T47D (cell line): ENCODE data around the gene RCVRN.

Source experiments
- DNase-seq, 2 experiments: peaks; one replicate each; pipeline versions ENCODE4 v3.0.0 to v3.0.0-alpha.2; 2011 to 2012; ENCODE audit warnings: low read depth in 1 of 2, low spot score in 1 of 2
- JUND ChIP-seq: IDR thresholded peaks from 2 replicates; pipeline ENCODE4 v1.6.1; 2012; ENCODE audit warnings: low read depth
- in situ Hi-C: cut with HindIII; loops from 2 replicates; pipeline ENCODE4 v1.10.0; 2016; ENCODE audit warnings: low sequenced_read_pairs, low pct_unique_long_range_greater_than_20kb

RCVRN gene

DNA sequence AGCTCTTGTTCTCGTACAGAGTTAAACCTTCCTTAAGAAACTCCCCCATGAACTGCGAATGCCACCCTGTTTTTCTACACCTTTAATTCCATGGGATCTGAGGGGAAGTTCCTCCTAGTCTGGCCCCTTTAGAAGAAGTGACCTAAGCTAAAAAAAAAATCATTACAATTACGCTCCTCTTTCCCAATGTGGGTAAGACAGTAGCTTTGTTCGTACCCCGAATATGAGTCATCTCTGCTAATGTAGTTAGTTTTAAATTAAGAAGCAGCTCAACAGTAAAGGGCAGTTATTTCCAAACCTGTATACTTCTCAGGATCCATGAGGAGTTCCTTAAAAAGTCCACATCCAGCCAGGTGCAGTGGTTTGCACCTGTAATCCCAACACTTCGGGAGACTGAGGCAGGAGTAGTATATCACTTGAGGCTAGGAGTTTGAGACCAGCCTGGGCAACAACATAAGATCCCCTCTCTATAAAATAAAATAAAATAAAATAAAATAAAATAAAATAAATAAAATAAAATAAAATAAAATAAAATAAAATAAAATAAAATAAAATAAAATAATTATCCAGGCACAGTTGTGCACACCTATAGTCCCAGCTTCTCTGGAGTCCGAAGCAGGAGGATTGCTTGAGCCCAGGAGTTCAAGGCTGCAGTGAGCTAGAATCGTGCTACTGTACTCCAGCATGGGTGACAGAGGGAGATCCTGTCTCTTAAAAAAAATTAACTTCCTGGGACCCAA is 26.1 kb downstream of the RCVRN start:
- TF ChIP-seq JUND = no peak
- no peak for DNase-seq
- in situ Hi-C loops = no loop called here

DNA sequence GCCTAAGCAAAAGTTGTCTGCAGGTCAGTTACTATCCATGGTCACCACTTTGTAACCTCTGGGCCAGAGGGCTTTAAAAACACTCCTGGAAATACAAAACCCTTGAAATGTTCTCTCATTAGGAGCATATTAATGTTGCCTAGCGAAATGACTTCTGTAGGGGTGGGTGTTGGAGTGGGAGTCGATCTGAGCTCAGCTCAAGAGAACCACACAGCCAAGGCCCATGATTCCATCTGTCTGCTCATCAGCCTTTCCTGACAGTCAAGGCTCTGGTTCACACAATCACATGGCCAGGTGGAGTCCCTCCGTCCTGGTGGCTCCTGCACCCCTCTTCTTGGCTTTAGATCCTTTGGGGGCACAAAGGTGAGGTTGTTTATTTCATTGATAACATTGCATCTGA is 26.7 kb downstream of the RCVRN start:
- in situ Hi-C loops = no loop called here
- TF ChIP-seq JUND = no peak

DNA sequence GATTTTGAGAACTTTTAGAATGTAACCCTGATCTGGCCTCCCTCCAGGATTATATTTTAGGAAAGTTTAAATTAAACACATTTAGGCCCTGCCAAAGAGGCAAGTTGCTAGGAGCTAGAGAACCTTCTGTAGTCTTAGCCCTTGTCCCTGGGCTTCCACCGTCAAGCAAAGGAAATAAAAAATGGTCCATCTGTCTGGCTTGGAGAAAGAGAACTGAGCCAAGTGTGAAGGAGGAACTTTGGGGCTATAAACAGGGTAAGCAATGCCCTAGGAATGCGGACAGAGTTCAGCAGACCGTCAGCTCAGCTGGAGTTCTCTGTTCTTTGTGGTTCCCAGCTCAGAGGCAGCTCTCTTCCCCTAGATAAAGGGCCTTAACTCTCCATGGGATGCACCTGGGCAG is 29.6 kb downstream of the RCVRN start:
- in situ Hi-C loops = no loop called here
- no peak for DNase-seq

More for the DNA sequence above, 26.7 kb downstream of the RCVRN start:
- no peak for DNase-seq

DNA sequence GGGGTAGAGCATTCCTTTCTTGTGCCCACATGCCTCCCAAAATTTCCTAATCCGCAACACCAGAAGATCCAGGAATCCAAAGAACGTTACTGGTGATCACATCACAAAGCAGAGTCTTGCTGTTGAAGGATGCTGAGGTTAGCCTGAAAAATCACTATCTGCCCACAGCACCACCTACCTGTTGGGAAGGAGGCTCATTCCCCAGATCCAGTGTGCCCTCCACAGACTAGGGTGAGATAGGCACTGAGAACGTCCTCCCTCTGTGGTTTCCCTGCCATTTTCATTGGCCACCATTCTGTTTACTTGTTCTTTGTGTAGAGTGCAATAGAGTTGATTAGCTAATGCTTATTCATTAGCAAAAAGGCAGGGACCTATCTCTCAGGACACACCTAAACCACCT is 30.3 kb downstream of the RCVRN start:
- in situ Hi-C loops = no loop called here
- no peak for DNase-seq
- TF ChIP-seq JUND = no peak

More for the DNA sequence above, 29.6 kb downstream of the RCVRN start:
- TF ChIP-seq JUND = no peak

DNA sequence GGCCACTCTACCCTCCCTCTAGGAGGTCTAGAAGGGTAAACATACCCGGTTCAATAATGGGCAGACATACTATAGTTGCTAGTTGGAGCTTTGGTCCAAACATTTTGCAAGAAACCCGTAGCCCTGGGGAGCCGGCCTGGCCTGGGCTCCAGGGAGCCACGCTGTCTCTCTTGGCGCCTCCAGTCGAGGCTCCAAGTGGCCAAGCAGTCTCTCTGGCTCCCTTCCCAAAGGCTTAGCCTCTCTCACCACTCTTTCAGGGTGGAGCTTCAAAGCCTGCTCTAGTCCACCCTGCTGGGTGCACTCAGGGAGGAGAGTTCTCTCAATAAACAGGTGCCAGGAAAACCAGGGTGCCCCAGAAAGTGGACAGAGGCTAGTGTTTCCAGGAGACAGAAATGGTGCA is 32.2 kb downstream of the RCVRN start:
- no peak for DNase-seq
- TF ChIP-seq JUND = no peak
- in situ Hi-C loops = no loop called here

DNA sequence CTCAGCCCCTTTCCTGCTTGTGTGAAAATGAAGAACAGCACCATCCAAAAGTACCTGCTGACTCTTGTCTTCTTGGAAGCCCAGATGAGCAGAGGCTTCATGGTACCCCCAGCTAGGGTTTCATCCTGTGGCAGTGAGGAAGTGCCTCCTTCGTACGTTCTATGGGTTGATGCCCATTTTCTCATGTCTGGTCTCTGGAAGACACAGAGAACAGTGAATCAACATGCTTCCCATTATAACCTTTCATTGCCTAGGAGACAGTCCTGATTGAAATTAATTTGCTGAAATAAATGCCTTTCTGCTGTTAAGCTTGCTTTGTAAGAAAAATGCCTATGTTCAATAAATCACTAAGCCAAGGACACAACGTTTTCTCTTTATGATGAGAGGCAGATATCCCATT is 36.5 kb downstream of the RCVRN start:
- in situ Hi-C loops = no loop called here
- TF ChIP-seq JUND = no peak
- DNase-seq = no peak

DNA sequence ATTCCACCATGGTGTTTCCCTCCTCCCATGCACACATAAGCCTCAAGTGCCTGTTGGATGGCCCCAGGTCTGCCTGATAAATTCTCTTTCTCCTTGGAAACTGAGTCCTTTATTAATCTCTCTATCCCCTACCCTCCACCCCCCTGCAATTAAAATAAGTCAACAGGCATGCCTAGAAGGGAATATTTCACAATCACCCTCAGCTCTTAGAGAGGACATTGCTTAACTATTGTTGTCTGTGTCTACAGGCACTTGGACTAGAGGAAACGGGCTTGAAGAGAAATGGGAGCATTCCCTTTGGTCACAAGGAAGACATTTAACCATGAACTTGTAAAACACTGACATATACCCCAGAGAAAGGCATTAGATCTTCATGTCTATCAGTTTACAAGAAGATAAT is 39.5 kb downstream of the RCVRN start:
- in situ Hi-C loops = no loop called here
- TF ChIP-seq JUND = no peak
- no peak for DNase-seq

DNA sequence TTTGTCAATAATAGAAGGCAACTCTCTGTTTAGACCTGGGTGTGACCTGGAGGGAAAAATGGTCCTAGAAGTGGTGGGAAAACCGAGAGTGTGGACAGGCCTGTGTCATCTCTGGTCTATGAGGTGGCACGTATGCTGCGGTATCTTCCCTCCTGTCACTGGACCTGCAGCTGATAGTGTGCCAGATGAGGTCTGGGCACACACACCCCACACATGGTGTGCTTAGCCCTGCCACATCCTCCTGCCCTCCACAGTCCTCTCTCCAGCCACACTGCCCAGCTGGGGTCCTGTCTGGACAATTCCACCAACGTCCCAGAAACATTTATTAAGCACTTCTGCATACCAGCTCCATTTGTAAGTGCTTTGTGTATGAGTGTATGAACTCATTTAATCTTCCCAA is 42.1 kb downstream of the RCVRN start:
- no peak for DNase-seq
- in situ Hi-C loops = no loop called here
- TF ChIP-seq JUND = no peak

DNA sequence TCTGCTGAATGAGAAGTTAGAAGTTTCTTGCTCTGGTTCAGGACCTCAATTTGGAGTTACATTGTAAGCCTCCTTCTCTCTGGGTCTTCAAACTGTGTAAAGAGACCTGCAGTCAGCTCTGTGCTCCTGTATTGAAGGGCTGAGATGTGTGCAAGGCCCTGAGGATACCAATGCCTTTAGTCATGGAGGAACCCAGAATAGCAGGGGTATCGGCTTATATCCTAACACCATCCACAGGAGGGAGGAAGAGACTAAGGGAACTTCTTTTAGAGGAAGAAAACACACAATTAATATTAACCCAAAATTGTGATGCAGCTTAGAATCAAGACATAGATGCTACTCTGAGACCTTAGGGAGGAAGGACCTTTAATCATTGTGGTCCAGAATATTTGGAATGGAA is 42.9 kb downstream of the RCVRN start:
- in situ Hi-C loops = no loop called here
- no peak for TF ChIP-seq JUND
- DNase-seq = no peak

DNA sequence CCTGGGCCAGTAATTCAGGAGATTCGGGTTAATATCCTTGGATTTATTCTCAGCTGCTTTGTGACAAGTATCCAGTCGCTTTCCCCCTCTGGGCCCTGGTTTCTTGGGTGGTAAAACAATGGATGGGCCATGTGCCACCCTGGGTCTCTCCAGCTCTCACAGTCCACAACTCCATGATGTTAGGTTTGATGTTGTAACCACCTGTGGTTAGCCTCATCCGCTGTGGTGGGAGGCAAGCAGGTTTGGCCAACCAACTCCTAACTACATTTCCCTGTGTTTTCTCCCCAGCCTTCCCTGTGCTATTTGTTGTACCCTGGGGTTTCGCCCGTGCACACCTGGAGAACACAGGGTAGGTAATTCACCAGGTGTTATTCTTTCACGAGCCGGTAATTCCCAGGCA is 44.2 kb downstream of the RCVRN start:
- in situ Hi-C loops = no loop called here
- no peak for TF ChIP-seq JUND
- DNase-seq = no peak

DNA sequence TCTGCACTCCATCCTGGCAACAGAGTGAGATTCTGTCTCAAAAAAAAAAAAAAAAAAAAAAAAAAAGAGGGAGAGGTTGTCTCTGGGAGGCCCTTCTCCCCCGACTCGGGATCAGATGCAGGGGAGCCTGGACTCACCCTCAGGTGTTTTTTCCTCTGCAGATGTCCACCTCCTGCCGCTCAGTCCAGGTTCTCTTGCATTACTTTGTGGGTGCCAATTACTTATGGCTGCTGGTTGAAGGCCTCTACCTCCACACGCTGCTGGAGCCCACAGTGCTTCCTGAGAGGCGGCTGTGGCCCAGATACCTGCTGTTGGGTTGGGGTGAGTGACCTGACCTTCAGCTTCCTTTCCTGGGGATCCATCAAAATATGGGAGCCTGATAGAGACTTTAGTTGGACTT is 45.3 kb downstream of the RCVRN start:
- no peak for DNase-seq
- TF ChIP-seq JUND = no peak
- in situ Hi-C loops = no loop called here

DNA sequence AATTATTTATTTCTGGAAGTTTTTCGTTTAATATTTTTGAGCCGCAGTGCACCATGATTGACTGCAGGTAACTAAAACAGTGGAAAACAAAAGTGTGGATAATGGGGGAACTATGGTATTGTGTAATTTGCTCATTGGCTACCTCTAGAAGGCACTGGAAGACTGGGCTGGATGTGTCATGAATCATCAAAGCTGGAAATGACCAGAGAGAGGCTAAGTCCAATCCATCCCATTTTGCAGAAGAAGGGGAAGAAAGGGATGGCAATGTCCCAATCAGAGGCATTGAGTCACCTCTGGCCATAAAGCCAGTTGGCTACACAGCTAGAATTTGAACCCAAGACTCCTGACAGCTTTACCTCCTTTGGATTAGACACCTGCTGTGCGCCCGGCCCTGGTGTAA is 50.0 kb downstream of the RCVRN start:
- TF ChIP-seq JUND = no peak

DNA sequence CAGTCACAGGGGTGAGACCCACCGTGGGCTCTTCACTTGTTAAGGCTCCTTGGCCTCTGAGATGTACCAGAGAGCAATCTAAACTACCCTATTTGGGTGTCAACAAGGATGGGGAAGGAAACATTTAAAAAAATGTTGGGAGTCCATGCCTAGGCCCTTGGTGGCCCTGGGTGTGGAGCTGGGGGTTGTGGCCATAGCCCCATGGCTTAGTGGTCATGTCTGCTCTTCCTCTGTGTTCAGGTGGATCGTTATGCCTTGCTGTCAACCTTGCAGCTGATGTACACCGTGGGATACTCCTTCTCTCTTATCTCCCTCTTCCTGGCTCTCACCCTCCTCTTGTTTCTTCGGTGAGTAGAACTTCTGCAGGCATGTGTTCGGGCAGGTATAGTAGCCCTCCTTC is 50.8 kb downstream of the RCVRN start:
- TF ChIP-seq JUND = no peak
- DNase-seq = no peak
- in situ Hi-C loops = no loop called here

More for the DNA sequence above, 50.0 kb downstream of the RCVRN start:
- DNase-seq = no peak
- in situ Hi-C loops = no loop called here

DNA sequence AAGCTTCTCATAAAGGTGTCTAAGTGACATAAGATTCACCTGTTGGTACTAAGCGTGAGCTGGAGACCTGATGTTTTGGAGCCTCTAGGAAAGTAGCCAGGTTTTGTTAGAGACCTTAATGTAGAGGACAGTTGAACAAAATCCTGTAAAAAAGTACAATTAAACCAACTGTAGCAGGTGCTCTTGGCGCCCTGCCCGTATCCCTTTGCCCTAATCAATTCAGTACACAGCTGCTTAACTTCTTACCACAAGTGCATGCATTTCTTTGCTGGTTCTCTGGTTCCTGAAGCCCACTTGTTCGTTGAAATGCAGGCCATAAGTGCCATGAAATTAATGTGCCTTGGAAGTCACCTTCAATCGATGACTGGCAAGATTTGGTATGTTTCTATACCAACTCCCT is 54.9 kb downstream of the RCVRN start:
- no peak for TF ChIP-seq JUND
- in situ Hi-C loops = no loop called here
- no peak for DNase-seq
